H4 (cell line): ENCODE data around the gene GPR157. TPM values are rescaled to one million over a fixed set of nuclear protein-coding genes. Genes with fewer than 3 reads are reported as not detected.

ENCODE experiments used
- DNase-seq: peaks from one replicate; pipeline ENCODE4 v3.0.0-alpha.2; 2015; ENCODE audit warnings: low spot score
- total RNA-seq: library from RNA; depleted of rRNA; stranded (reverse); fragments of >200 nt; shearing (Covaris generic); gene quantifications from 2 replicates; pipeline ENCODE4 v1.2.3, GENCODE V29; 2014

The GPR157 gene
- total RNA-seq, 1 experiment from 2014 or later = 1.9 TPM

DNA sequence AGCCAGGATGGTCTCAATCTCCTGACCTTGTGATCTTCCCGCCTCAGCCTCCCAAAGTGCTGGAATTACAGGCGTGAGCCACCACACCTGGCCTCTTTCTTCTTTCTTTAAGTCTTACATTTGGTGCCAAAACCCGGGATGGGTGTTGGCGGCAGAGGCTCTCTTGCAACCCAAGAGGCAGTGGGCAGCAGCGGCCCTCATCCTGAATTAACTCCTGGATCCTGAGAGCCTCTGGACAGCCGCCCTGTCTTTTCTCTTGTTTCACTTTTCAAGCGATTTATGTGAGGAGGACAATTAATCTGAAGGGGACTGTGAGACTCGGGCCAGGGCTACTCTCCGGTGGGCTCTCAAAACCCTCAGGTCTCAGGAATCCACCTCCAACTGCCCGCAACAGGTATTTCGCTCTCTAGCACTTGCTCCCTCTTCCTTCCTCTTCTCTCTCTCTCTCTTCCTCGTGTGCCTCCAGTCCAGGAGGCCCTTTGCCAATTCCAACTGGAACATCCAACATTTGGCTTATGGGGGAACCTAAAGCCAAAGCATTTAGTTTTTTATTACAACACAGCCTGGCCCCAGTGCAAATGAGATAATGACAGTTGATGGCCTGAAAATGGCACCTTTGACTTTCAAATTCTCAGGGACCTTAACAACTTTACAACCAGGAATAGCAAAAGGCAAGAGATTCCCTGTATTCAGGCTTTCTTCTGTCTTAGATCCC lies 41.3 kb downstream of the GPR157 start:
- DNase-seq = no peak

DNA sequence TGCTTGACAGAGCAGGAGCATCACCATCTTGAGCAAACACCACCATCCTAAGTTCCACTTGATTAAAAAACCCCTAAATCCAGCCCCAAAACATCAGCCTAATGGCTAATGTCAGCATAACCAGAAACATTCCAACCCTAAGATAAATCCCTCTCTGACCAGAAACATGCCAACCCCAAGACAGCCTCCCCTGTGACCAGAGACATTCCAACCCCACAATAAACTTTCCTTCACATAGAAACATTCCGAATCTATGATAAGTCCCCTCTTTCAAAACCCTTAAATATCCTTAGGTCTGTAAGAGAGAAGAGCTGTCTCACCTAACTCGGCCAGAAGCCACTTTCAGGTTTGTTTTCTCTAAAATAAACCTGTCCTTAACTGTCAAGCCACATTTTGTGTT lies 42.1 kb downstream of the GPR157 start:
- no peak for DNase-seq

DNA sequence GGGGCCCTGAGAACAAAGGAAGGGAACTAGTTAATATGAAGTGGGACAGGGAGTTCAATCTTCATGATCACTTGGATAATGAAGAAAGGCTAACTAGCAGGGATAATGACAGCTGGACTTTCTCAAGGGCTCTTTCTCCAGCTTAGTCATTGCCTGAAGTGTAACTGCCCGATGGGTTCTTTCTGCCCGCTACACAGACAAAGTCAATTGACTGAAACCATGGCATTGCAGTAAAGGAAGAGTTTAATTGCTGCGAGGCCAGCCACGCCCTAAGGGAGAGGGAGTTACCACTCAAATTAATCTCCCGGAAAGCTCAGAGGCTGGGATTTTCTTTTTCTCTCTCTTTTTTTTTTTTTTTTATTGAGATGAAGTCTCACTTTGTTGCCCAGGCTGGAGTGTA lies 42.9 kb downstream of the GPR157 start:
- DNase-seq = peak; percentile 53

DNA sequence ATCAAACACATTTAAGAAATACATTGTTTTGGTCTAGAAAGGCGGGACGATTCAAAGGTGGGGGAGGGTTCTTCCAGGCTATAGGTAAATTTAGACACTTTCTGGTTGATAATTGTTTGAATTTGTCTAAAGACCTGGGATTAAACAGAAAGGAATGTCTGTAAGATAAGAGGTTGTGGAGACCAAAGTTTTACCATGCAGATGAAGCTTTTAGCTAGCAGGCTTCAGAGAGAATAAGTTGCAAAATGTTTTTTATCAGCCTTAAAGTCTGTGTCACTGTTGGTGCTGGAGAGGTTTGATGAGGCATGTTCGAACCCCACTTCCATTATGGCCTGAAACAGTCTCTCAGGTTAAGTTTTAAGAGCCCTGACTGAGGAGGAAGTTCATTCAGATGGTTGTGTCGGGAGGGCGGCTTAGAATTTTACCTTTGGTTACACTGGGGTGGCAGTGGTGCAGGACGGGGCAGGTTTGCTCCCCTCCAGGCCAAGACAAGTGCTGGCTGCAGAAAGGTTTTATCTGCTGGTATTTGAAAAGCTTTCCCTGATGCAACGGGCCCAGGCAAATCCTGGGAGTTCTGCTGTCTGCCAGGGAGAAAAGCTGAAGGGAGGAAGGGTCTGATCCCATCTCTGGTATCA lies 43.5 kb downstream of the GPR157 start:
- no peak for DNase-seq

DNA sequence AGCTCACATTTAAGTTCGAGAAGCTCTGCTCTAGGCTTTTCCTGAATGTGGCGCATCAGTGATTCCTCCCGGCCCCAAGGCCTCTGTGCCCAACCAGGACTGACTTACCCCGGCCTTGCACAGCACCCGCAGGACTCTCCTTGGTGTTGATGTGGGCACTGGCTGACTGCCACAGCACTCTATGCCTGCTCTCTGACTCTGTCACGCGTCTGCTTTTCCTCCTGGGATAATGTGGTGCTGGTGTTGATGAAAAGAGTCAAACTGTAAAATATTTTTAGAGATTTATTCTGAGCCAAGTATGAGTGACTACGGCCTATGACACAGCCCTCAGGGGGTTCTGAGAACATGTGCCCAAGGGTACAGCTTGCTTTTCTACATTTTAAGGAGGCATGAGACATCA lies 44.0 kb downstream of the GPR157 start:
- DNase-seq = peak; percentile 80

DNA sequence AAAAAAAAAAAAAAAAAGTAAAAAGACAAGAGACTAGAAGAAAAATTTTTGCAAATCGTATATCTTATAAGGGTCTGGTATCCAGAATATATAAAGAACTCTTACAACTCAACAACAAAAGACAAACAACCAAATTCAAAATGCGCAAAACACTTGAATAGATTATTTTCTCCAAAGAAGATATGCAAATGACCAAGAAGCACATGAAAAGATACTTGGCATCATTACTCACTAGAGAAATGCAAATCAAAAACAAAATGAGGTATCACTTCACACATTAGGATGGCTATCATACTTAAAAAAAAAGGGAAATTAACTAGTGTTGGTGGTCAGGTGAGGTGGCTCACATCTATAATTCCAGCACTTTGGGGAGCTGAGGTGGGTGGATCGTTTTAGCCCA lies 47.4 kb downstream of the GPR157 start:
- no peak for DNase-seq

DNA sequence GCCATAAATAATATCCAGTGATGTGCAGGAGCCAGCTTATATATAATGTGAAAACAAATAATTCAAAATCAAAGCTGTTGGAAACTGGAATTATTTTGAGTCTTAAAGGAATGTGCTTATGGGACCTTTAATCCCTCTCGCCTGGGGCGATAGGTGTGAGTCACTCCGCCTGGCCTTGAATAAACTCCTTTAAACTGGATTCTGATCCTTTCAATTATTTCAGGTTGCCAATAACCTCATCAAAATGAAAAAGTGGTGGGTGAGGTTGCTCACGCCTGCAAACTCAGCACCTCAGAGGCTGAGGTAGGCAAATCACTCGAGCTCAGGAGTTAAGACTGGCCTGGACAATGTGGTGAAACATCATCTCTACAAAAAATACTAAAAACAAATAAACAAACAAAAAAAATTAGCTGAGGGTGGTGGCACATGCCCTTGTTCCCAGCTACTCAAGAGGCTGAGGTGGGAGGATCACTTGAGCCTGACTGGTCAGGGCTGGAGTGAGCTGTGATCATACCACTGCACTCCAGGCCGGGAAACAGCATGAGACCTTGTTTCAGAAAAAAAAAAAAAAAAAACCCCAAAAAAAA lies 48.1 kb downstream of the GPR157 start:
- peak; percentile 79 for DNase-seq

DNA sequence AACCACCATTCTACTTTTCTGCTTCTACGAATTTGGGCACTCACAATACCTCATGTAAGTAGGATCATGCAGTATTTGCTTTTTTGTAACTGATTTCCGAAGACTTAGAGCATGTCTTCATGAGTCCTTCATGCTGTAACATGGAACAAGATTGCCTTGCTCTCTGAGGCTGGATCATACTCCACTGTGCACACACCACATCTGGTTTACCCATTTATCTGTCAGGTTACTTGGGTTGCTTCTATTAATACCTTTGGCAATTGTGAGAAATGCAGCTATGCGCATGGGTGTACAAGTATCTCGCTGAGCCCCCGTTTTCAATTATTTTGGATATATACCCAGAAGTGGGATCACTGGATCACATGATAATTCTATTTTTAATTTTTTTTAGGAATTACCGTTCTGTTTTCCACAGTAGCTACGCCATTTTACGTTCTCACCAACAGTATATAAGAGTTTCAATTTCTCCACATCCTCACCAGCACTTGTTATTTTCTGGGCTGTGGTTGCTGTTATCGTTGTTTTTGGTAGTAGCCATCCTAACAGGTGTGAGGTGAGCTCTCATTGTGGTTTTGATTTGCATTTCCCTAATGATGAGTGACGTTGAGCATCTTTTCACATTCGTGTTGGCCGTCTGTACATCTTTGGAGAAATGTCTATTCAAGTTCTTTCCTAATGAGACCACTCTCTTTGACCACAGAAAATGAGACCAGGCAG lies 48.8 kb downstream of the GPR157 start:
- DNase-seq = no peak

DNA sequence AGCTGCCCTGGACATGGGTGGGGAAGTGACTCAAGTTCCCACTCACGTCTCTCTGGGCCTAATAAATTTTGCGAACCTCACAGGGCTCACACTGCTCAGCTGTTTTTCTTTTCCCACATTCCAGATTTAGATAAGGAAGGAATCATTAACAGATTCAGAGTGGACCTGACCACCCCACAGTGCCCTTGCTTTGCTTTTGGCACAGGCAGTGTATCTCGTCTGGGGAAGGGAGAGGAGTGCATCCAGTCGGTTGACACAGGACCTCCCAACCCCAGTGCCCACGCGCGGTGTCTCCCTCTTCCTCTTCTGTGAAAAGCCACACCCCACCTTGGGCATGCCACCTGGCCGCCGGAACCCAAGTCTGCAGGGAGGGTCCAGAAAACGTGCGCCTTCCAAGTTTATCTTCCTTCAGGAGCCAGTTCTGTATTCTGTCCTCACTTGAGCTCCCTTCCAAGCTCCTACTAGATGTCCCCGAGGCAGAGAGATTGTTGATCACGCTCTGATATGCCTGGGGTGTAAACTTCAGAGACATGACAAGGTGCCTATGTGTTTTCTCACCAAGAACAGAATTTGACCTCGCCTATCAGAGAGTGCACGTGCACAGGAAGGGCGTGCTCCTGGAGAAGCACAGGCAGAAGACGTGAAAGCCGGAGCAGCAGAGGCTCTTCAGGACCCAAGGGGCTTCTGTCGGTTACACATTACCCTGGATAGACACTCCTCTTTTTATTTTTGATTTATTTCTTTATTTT lies 50.0 kb downstream of the GPR157 start:
- no peak for DNase-seq

DNA sequence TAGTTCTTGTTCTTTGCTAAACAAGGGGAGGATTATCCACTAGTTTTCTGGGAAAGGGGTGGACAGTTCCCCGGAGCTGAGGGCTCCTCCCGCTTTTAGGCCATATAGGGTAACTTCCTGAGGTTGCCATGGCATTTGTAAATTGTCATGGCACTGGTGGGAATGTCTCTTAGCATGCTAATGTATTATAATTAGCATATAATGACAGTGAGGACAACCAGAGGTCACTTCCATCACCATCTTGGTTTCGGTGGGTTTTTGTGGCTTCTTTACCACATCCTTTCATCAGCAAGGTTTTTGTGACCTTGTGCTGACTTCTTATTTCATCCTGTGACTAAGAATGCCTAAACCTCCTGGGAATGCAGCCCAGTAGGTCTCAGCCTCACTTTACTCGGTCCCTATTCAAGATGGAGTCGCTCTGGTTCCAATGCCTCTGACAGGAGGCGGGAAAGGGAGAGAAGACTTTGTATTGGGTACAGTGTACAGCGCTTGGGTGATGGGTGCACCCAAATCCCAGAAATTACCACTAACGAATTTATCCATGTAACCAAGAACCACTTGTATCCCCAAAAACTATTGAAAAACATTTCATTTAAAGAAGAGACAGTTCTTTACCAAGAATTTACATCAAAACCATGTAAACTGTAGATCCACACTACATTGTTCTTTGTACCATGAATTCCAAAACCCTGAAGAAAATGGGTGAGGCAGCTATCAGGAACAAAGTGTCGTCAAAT lies 50.7 kb downstream of the GPR157 start:
- DNase-seq = peak; percentile 93

DNA sequence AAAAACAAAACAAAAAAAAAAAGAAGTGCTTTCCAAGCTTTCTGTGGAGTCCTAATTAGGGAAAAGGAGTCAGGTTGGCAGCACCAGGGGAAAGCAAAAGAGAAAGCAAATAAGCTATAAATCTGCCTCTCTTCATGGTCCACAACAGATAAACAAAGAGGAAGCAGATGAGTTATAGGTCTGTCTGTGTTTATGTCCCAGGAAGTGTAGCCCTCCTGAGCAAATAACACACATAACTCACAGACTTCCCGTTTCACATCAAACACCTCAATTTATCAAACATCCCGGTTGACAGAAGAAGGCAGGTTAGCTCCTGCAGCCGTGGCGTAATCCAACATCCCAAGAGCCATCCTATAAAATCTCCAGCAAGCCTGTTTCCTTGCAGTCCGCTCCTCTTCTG lies 53.9 kb downstream of the GPR157 start:
- no peak for DNase-seq

DNA sequence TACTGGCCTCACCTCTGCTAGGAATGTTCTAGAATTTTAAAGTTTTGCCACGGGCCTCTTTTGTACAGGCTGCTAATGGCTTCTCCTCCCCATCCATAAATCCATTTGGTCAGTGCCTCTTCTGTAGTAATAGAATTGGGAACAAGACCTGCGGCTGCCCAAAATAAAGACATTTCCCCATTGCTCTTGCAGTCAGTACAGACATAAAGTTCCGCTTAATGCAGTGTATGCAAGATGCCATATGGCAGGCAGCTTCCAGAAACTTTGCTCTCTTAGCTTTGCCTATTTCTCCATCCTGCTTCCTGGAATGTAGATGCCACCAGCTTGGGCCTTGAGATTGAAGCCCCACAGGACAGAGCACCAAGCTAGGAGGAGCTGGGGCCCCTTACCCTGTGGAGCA lies 55.8 kb downstream of the GPR157 start:
- DNase-seq = no peak

DNA sequence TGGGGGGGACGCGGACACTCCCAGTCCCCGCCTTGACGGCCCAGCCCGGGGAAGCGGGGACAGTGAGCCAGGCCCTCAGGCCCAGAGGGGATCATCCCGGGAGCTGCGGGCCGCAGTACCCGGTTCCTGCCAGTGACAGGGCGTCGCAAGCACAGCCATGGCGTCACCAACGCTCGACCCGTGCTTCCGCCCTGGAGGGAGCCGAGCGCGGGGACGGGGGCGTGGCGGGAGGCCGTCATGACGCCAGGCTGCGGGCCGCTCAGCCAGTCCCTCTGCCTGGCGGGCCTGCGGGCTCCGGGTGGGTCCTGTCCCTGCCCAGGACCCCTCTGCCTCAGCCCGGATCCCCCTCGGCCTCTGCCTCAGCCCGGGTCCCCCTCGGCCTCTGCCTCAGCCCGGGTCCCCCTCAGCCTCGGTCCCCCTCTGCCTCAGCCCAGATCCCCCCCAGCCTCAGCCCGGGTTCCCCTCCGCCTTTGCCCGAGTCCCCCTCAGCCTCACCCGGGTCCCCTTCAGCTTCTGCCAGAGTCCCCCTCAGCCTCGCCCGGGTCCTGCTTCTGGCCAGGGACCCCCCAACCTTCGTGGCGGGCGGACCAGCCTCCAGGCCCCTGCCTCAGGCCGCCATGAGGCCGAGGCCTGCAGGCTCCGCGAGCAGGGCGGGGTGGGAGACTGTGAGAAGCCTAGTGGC lies 57.2 kb downstream of the GPR157 start:
- DNase-seq = no peak

DNA sequence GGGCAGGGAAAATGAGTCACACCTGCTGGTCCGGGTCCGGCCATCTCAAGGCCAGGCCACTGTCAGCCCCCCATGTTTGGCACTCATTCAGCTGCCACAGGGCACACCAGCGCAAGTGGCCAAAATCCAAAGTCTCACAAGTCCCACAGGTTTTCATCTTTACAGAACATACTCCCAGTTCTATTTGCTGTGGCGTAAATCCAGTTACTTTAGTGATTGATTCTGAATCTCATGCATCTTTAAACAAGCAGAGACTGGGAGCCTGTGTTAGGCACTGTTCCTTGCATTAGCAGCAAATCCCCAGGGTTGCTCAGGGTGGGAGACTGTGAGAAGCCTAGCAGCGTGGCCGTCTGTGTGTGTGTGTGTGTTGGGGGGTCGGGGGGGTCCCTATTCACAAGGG lies 58.4 kb downstream of the GPR157 start:
- DNase-seq = no peak

DNA sequence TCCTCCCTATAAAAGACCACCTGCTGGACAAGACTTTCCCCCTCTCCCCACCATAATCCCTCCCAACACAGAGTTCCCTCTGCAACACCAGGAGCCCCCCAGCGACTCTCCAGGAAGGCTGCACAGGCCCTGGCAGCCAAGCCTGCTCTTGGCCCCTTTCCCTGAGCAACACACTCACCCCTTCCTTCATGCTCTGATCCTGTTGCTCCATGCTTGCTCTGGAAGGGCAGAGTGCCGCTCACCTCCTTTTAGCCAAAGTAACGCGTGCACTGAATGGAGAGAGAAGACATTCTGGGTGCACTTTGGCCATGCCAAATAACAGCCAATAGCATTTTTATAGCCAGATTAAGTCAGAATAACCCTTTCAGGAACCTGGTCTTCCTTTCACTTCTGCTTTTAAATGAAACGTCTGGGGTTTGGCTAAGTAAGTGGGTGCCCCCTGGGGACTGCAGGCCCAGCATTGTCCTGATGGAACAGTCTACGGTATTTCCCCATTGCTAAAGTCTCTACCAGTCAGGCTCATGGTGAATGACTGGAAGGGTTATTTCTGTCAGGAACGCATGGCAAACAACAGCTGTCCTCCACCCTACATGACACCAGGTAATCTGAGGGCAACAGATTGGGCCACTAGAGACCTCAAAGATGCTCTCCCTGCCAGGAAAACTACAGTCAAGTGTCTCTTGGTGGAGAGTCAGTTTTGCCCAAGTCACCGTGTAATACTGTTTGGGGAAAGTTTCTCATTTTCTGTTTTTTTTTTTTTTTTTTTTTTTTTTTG lies 59.4 kb downstream of the GPR157 start, which contains the start of gene SLC2A5:
SLC2A5 (minus strand) TSS at position 310 of the 775 bp plus-strand sequence; CDS start at position 211, 99 bp downstream.
- DNase-seq = no peak

DNA sequence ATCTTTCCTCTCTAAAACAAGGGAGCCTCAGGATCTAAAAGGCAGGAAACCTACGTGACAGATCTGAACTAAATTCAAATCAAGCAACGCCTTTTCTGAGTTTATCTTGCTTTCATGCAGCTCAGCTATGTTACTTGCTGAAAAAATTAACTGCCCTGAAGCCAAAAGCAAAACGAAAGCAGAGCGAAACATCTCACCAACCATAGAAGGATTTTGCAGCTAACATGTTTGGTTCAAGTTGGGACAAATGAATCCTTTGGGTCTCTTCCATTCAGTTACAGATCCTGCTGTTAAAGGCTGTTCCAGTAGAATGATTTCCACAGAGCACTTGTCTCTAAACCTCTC lies 59.9 kb downstream of the GPR157 start:
- no peak for DNase-seq

DNA sequence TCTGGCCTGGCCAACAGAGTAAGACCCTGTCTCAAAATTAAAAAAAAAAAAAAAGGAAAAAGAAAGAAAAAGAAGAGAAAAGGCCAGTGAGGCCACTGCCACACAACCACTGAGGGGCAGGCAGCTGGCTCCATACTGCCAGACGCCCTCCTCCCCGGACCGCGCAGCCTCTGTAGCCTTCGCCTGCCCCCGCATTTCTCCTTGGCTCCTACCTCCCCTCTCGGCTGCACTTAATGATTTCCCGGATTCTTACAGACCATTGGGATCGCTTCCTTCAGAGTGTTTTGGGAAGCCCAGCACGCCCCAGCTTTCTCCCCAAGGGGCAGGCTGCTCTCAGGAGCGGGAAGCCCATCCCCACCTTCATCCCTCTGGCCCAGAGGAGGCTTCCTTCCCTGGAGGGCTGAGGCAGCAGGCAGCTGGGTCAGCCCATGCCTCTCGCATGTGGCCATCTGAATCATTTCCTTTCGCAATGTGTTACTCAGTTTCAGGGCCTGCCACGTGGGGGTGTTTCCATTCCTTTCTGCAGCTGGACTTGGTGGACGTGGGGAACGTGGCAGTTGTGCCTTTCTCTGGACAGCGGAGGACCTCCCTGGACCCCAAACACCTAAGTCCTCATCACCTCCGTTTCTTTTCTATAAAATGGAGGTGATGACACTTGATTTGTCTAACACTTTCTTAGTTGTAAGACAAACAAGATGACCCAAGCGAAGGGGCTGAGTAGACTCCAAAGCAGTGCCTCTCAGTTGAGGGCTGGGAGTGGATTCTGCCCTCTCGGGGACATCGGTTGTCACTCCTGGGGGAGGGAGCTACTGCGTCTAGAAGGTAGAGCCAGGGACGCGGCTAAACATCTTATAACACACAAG lies 61.7 kb downstream of the GPR157 start:
- peak; percentile 75 for DNase-seq

DNA sequence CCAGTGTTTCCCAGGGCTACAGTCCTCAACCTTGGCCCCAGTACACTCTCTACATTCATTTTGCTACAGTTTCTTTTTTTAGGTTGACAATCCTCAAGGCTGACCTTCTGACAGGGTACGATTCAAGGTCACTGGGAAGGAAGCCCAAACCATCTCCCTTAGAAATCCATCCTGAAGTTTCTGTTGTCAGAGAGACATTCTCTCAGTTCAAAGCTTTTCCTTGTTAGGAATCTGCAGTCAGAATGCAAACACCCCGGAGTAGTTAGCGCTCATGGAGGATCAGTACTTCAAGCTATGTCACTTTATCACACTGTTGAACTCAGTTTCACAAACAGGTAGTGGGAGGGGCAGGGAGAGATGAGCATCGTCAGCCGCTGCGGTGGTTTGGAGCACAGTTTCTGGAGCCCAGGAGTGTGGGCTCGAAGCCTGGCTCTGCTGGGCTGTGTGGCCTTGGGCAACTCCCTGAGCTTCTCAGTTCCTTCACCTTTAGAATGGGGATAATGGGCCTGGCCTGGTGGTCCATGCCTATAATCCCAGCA lies 63.6 kb downstream of the GPR157 start:
- no peak for DNase-seq

DNA sequence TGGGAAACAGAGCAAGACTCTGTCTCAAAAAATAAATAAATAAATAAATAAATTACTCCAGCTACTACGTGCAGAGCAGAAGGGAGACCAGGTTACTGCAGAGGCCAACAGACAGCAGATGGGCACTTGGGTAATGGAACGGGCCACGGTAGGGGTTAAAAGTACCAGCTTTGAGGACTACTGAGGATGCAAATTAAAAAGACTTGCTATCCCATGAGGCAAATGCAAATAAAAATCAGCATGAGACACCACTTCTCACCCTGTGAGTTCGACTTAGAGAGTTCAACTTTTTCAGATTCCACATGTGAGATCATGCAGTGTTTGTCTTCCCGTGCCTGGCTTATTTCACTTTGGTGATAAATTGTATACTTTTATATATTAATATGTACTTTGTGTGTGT lies 66.1 kb downstream of the GPR157 start:
- DNase-seq = no peak
